GM19023 (cell line): ENCODE results near the gene CASP1.

ENCODE experiments used
- ATAC-seq: cut with Tn5 transposase; IDR thresholded peaks from one replicate; pipeline ENCODE4 v1.9.1; 2021; ENCODE audit warnings: mild to moderate bottlenecking, moderate library complexity; ENCODE audit not compliant: unreplicated experiment

CASP1 gene

GRCh38 chr11:105046898-105047579 is 12.1 kb upstream of the CASP1 start:
- ATAC-seq: no peak

GRCh38 chr11:105045676-105046296 is 10.8 kb upstream of the CASP1 start:
- no peak for ATAC-seq

- peak; percentile 99 for ATAC-seq
Measured at GRCh38 chr11:105044557-105045524, 9.9 kb upstream of the CASP1 start, which contains the start of gene CARD16. TSS of gene CARD16 (minus strand) at chr11:105045335. CDS start at chr11:105045297, 38 bp downstream.

GRCh38 chr11:105042178-105042577 is 7.2 kb upstream of the CASP1 start:
- ATAC-seq: no peak

- ATAC-seq: no peak
Measured at GRCh38 chr11:105040703-105041102, 5.8 kb upstream of the CASP1 start.

- ATAC-seq: peak; percentile 11
Measured at GRCh38 chr11:105034388-105034787, 556 bp downstream of the CASP1 start.

- ATAC-seq: no peak
Measured at GRCh38 chr11:105033781-105034180, 1.2 kb downstream of the CASP1 start.

- ATAC-seq: no peak
Measured at GRCh38 chr11:105033343-105033742, 1.6 kb downstream of the CASP1 start.

GRCh38 chr11:105032495-105032894 is 2.4 kb downstream of the CASP1 start:
- no peak for ATAC-seq

- ATAC-seq: no peak
Measured at GRCh38 chr11:105027678-105028077, 7.3 kb downstream of the CASP1 start.

- ATAC-seq: no peak
Measured at GRCh38 chr11:105024394-105024793, 10.6 kb downstream of the CASP1 start.

GRCh38 chr11:105023003-105023402 is 11.9 kb downstream of the CASP1 start, which contains the start of gene CASP5:
TSS of gene CASP5 (minus strand) at chr11:105023168. CDS start at chr11:105023136, 32 bp downstream.
- no peak for ATAC-seq

- no peak for ATAC-seq
Measured at GRCh38 chr11:105022527-105022926, 12.4 kb downstream of the CASP1 start.

- no peak for ATAC-seq
Measured at GRCh38 chr11:105007463-105007862, 27.5 kb downstream of the CASP1 start.

GRCh38 chr11:105005451-105005845 is 29.5 kb downstream of the CASP1 start:
- no peak for ATAC-seq

GRCh38 chr11:105004021-105004420 is 30.9 kb downstream of the CASP1 start:
- no peak for ATAC-seq

GRCh38 chr11:105003151-105003550 is 31.8 kb downstream of the CASP1 start:
- no peak for ATAC-seq

GRCh38 chr11:105000797-105001196 is 34.1 kb downstream of the CASP1 start:
- peak; percentile 86 for ATAC-seq

- ATAC-seq: no peak
Measured at GRCh38 chr11:105000167-105000566, 34.8 kb downstream of the CASP1 start.

- ATAC-seq: no peak
Measured at GRCh38 chr11:104999721-105000120, 35.2 kb downstream of the CASP1 start.

- no peak for ATAC-seq
Measured at GRCh38 chr11:104997288-104997687, 37.7 kb downstream of the CASP1 start.
